WI38 (cell line): Measurements from ENCODE around the gene SNX10.

Source experiments
- H3K4me3 ChIP-seq: 2 replicates; pipeline ENCODE4 v1.5.1; 2011; ENCODE audit warnings: low read depth, mild to moderate bottlenecking, control low read depth, low read length
- TF ChIP-seq, protein P1 (sequence below): IDR thresholded peaks from 2 replicates; pipeline ENCODE4 v1.5.1; 2012; ENCODE audit warnings: low read depth, mild to moderate bottlenecking, control low read depth, low read length

Gene SNX10

DNA sequence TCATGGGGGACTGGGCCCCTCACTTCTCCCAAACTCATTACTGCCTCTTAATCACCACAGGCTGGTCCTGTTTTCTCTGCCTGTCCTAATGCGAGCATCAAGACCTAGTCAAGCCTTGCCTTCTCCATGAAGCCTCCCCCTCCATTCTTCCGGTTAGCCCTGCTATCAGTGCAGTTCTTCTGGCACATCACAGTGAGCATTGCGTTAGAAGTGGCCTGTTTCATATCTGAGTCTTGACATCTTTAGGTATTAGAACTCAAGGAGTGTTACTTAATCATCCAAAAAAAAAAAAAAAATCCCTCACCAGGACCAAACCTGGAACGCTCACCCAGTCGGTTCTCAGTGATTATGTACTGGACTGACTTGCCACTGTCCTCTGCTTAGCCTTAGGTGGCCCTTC lies 17.4 kb downstream of the SNX10 start:
- H3K4me3 ChIP-seq: no peak overlapping the region
- TF ChIP-seq, protein P1, sequence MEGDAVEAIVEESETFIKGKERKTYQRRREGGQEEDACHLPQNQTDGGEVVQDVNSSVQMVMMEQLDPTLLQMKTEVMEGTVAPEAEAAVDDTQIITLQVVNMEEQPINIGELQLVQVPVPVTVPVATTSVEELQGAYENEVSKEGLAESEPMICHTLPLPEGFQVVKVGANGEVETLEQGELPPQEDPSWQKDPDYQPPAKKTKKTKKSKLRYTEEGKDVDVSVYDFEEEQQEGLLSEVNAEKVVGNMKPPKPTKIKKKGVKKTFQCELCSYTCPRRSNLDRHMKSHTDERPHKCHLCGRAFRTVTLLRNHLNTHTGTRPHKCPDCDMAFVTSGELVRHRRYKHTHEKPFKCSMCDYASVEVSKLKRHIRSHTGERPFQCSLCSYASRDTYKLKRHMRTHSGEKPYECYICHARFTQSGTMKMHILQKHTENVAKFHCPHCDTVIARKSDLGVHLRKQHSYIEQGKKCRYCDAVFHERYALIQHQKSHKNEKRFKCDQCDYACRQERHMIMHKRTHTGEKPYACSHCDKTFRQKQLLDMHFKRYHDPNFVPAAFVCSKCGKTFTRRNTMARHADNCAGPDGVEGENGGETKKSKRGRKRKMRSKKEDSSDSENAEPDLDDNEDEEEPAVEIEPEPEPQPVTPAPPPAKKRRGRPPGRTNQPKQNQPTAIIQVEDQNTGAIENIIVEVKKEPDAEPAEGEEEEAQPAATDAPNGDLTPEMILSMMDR: no peak

DNA sequence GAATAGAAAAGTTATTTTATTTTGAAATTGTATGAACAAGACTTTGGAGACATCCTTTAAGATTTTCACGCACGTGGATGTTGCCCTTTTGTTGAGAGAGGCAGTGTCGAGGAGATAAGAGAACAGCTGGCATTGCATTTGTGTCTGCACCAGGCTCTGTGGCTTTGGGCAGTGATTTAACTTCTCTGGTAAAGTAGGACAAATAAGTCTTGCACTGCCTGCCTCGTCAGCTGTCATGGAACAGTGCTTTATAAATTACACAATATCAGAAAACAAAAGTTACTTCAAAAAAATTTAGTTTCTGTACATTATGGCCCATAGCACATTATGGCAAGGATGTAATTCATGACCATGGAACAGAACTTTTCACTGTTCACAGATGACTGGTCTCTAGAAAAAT lies 20.1 kb downstream of the SNX10 start:
- no peak overlapping the region for H3K4me3 ChIP-seq
- TF ChIP-seq, protein P1: no peak

DNA sequence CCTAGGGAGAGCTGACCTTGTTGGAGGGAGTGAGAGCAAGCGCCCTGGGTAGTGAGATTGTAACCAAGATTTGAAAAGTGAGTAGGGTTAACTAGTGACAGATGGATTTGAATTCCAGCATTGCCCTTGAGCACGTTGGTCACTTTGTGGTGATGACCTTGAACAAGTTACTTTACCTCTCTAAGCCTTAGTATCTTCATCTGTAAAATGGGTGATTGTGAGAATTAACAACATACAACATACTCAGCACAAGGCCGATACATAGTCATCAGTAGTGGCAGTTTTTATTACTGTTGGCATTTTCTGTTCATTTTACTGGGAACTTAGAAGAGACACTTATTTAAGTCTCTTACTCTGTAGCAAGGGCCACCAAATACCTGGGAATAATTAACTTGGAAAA lies 25.5 kb downstream of the SNX10 start:
- TF ChIP-seq, protein P1: no peak
- no peak overlapping the region for H3K4me3 ChIP-seq

DNA sequence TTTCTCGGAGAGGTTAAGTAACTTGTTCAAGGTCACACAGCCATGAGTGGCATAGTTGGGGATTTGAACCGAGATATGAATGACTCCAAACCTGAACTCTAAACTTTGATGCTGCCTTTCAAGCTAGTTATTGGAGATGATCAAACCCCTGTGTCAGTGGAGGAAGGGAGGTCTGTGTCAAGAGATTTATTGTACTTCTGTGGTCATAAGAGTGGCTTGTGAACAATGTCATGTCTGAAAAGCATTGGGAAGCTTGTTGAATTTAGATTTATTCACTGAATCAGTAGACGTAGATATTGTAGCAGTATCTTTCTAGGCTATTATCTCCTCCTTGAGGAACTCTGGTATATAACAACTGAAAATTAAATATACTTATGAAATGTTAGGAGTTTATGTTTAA lies 27.3 kb downstream of the SNX10 start:
- TF ChIP-seq, protein P1: no peak
- H3K4me3 ChIP-seq: no peak overlapping the region

DNA sequence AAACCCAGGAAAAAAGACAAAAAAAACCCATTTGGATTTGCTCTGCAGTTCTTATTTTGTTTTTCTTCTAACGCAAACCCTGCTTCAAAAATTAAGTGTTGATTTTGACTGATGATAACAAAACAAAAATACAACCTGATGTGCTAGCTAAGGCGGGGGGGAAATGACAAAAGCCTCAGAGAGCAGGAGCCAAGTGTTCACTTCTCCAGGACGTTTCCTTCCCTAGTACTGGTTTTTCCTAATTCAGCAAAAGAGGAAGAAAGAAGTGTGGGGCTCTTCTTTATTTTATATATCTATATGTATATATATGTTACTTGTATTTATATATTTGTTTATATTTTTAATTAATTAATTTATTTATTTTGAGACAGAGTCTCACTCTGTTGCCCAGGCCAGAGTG lies 28.0 kb downstream of the SNX10 start:
- TF ChIP-seq, protein P1: no peak
- H3K4me3 ChIP-seq: no peak overlapping the region

DNA sequence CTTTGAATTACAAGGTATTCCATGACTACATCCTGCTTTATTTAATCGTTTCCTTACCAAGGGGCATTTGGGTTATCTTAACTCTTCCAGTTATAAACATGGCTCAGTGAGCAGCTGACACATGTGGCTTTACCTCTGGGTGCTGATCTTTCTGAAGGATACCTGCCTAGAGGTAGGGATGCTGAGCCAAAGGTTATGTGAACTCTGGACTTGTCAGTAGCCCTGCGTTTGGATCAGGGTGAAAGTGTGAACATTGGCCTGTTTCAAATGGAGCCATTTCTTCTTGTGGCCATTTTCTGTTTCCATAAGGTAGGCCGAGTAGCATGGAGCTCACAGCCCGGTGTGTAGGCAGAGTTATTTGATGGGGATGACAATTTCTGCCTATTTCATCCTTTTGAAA lies 29.2 kb downstream of the SNX10 start:
- TF ChIP-seq, protein P1: no peak
- H3K4me3 ChIP-seq: no peak overlapping the region

DNA sequence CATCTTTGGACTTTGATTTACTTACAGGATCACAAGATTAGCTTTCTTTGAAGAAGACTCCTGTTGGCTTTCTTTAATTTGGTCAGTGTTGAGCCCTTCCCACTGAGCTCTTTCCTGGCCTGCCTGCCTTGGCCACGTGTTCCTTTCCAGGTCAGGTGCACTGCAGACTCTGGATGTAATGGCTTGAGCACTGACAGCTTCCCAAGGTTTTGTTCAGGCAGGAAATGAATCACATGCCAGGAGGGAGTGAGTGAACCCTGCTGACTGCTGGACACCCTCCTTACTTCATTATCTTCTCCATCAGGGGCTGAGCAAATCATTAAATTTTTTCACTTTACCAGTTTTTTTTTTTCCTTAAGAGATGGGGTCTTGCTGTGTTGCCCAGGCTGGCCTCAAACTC lies 29.8 kb downstream of the SNX10 start:
- TF ChIP-seq, protein P1: no peak

More for the DNA sequence above, 29.8 kb downstream of the SNX10 start:
- H3K4me3 ChIP-seq: no peak overlapping the region
